Esophagus muscularis mucosa (tissue), 4 donors: ENCODE measurements around the gene LRRC39.

Experiments
- CTCF ChIP-seq, 3 experiments: fragments of 200-600 bp in 2 of 3; fragments of 450-650 bp in 1 of 3; sonication (generic) in 2 of 3; IDR thresholded peaks; one replicate each; pipeline ENCODE4 v1.5.1; 2017 to 2019; ENCODE audit warnings: antibody characterized with exemption in 3 of 3, mild to moderate bottlenecking in 2 of 3, moderate library complexity in 1 of 3
- EP300 ChIP-seq: sonication (generic); formaldehyde crosslinking; IDR thresholded peaks from one replicate; pipeline ENCODE4 v1.6.1; 2017; ENCODE audit warnings: antibody characterized with exemption
- POLR2A ChIP-seq: fragments of 450-650 bp; IDR thresholded peaks from one replicate; pipeline ENCODE4 v1.6.1; 2017; ENCODE audit warnings: antibody characterized with exemption, moderate library complexity, mild to moderate bottlenecking, low read depth
- POLR2AphosphoS5 ChIP-seq, 2 donors: sonication (generic); formaldehyde crosslinking; IDR thresholded peaks; one replicate each; pipeline ENCODE4 v1.6.1; 2017; ENCODE audit warnings: antibody characterized with exemption in 2 of 2

- TF ChIP-seq CTCF (IDR thresholded peaks at IDR 0.05) (no peak), POLR2A (no peak), POLR2AphosphoS5 (IDR thresholded peaks at IDR 0.05) (no peak), EP300 (no peak)
These were observed 32.9 kb downstream of the LRRC39 start for GRCh38 chr1:100145116-100145515.
